GM12801 (cell line): ENCODE measurements around the gene CRY2.

Experiments used
- CTCF ChIP-seq: IDR thresholded peaks from one replicate; pipeline ENCODE4 v1.5.1; 2011; ENCODE audit warnings: control low read depth; ENCODE audit not compliant: insufficient read length; ENCODE audit errors: extremely low read depth

Gene CRY2

GRCh38 chr11:45846974-45847910, at the start of gene CRY2:
Gene CRY2, plus strand, starts transcription at chr11:45847475. Its CDS starts 16 bp downstream, at chr11:45847491.
- no peak for TF ChIP-seq CTCF

- TF ChIP-seq CTCF: no peak
These were observed 48.4 kb upstream of the CRY2 start for GRCh38 chr11:45798793-45799441.

- TF ChIP-seq CTCF: no peak
These were observed 47.7 kb upstream of the CRY2 start for GRCh38 chr11:45799562-45799961.

GRCh38 chr11:45800261-45800660, 47.0 kb upstream of the CRY2 start:
- no peak for TF ChIP-seq CTCF

GRCh38 chr11:45801723-45802315, 45.5 kb upstream of the CRY2 start:
- TF ChIP-seq CTCF: no peak

- TF ChIP-seq CTCF: no peak
These were observed 44.6 kb upstream of the CRY2 start for GRCh38 chr11:45802531-45803317.
